Esophagus squamous epithelium (tissue), 4 donors: ENCODE data around the gene FADS3.

Experiments
- POLR2A ChIP-seq, 4 donors: fragments of 450-650 bp; IDR thresholded peaks; one replicate each; pipeline ENCODE4 v1.6.1; 2017; ENCODE audit warnings: antibody characterized with exemption in 4 of 4, mild to moderate bottlenecking in 4 of 4, moderate library complexity in 3 of 4
- TF ChIP-seq, protein P1 (sequence below), 6 experiments: fragments of 450-650 bp in 4 of 6; fragments of 200-600 bp in 2 of 6; sonication (generic) in 2 of 6; IDR thresholded peaks; one replicate each; pipeline ENCODE4 v1.5.1; 2016 to 2019; ENCODE audit warnings: antibody characterized with exemption in 6 of 6, mild to moderate bottlenecking in 4 of 6, moderate library complexity in 4 of 6

- TF ChIP-seq, protein P1, sequence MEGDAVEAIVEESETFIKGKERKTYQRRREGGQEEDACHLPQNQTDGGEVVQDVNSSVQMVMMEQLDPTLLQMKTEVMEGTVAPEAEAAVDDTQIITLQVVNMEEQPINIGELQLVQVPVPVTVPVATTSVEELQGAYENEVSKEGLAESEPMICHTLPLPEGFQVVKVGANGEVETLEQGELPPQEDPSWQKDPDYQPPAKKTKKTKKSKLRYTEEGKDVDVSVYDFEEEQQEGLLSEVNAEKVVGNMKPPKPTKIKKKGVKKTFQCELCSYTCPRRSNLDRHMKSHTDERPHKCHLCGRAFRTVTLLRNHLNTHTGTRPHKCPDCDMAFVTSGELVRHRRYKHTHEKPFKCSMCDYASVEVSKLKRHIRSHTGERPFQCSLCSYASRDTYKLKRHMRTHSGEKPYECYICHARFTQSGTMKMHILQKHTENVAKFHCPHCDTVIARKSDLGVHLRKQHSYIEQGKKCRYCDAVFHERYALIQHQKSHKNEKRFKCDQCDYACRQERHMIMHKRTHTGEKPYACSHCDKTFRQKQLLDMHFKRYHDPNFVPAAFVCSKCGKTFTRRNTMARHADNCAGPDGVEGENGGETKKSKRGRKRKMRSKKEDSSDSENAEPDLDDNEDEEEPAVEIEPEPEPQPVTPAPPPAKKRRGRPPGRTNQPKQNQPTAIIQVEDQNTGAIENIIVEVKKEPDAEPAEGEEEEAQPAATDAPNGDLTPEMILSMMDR (IDR thresholded peaks at IDR 0.05), result no peak
- TF ChIP-seq POLR2A (IDR thresholded peaks at IDR 0.05), result no peak
Observed at GRCh38 chr11:61870541-61871031, 20.8 kb downstream of the FADS3 start.
